HCT116 (cell line): ENCODE data around the gene ZNF592. TPM values are rescaled to one million over a fixed set of nuclear protein-coding genes. Genes with fewer than 3 reads are reported as not detected.
A peak's percentile ranks its signal among the peaks of the same experiment; 100 is the strongest.

Experiments
- ATAC-seq: fragments of 200-7000 bp; cut with Tn5 transposase; 2 replicates; pipeline ENCODE4 v1.9.1; 2020; ENCODE audit warnings: mild to moderate bottlenecking, moderate library complexity
- BruUV-seq: library from RNA; stranded (reverse); fragments of 400-500 nt; replicated peaks from 2 replicates; lab custom pipeline; 2021; lab: Mats Ljungman, UMichigan
- CTCF ChIA-PET: fragments of 300-600 bp; sonication (Branson Sonifier 250); formaldehyde crosslinking; loops from one replicate; lab custom pipeline; 2021; ENCODE audit warnings: antibody characterized with exemption; lab: Charles Lee
- POLR2A ChIA-PET: fragments of 300-600, 350-600 bp; sonication (Branson Sonifier 250); formaldehyde crosslinking; loops from one replicate; lab custom pipeline; 2021; ENCODE audit warnings: antibody characterized with exemption; lab: Charles Lee
- RAD21 ChIA-PET, 2 experiments: fragments of 300-600 bp; sonication (Branson Sonifier 250); formaldehyde crosslinking; loops; one replicate each; lab custom pipeline; 2023; ENCODE audit warnings: low total read pairs in 2 of 2; ENCODE audit not compliant: uncharacterized antibody in 2 of 2, unreplicated experiment in 2 of 2, low non-redundant PET in 1 of 2; lab: Charles Lee
- DNase-seq: peaks from one replicate; pipeline ENCODE4 v3.0.0-alpha.2; 2010; ENCODE audit warnings: low read depth, low spot score
- H2AFZ ChIP-seq: fragments of 200-600 bp; shearing (Covaris generic), sonication (generic); 2 replicates; pipeline ENCODE4 v1.6.1; 2017; ENCODE audit warnings: low read depth, mixed run types, mixed read lengths, antibody characterized with exemption, low read length; ENCODE audit not compliant: poor library complexity, severe bottlenecking
- H3K27ac ChIP-seq: 2 replicates; pipeline ENCODE4 v1.5.1; 2012; ENCODE audit warnings: low read depth, low read length
- H3K27me3 ChIP-seq: fragments of 200-600 bp; sonication (generic); 2 replicates; pipeline ENCODE4 v1.6.1; 2016; ENCODE audit warnings: mixed run types, low read length, mixed read lengths; ENCODE audit not compliant: insufficient read depth
- H3K36me3 ChIP-seq, 2 experiments: fragments of 200-500 bp in 1 of 2; fragments of 200-600 bp in 1 of 2; sonication (Bioruptor generic) in 1 of 2; sonication (generic) in 1 of 2; 2 replicates each; pipeline versions ENCODE4 v1.5.1 to v1.6.1; 2014 to 2016; ENCODE audit warnings: low read length in 2 of 2, inconsistent platforms in 1 of 2, mixed read lengths in 1 of 2, mixed run types in 1 of 2; ENCODE audit not compliant: insufficient read depth in 2 of 2, control insufficient read depth in 1 of 2
- H3K4me1 ChIP-seq, 2 experiments: fragments of 200-600 bp in 1 of 2; sonication (generic) in 1 of 2; 2 replicates each; pipeline versions ENCODE4 v1.5.1 to v1.6.1; 2012 to 2017; ENCODE audit warnings: low read length in 2 of 2, inconsistent platforms in 1 of 2, mild to moderate bottlenecking in 1 of 2, mixed read lengths in 1 of 2, mixed run types in 1 of 2, moderate library complexity in 1 of 2; ENCODE audit not compliant: insufficient read depth in 2 of 2, control insufficient read depth in 1 of 2
- H3K4me2 ChIP-seq: fragments of 200-600 bp; sonication (generic); 2 replicates; pipeline ENCODE4 v1.6.1; 2017; ENCODE audit warnings: mixed run types, low read length, mixed read lengths
- H3K4me3 ChIP-seq, 2 experiments: fragments of 200-600 bp in 1 of 2; sonication (generic) in 1 of 2; replicated peaks in 1 of 2; 2 replicates each; pipeline ENCODE4 v1.5.1; 2011 to 2016; ENCODE audit warnings: low read length in 2 of 2, control low read depth in 1 of 2, low read depth in 1 of 2, mild to moderate bottlenecking in 1 of 2, mixed read lengths in 1 of 2, mixed run types in 1 of 2
- H3K79me2 ChIP-seq: fragments of 200-600 bp; sonication (generic); 2 replicates; pipeline ENCODE4 v1.6.1; 2017; ENCODE audit warnings: mild to moderate bottlenecking, mixed run types, low read length, moderate library complexity, mixed read lengths; ENCODE audit not compliant: insufficient read depth
- H3K9ac ChIP-seq: fragments of 200-600 bp; sonication (generic); 2 replicates; pipeline ENCODE4 v1.6.1; 2016; ENCODE audit warnings: low read length, mixed read lengths
- H3K9me2 ChIP-seq: fragments of 200-600 bp; sonication (generic), shearing (Covaris generic); 2 replicates; pipeline ENCODE4 v1.6.1; 2017; ENCODE audit warnings: mixed run types, mild to moderate bottlenecking, moderate library complexity; ENCODE audit not compliant: insufficient read depth
- H3K9me3 ChIP-seq, 2 experiments: fragments of 200-500 bp in 1 of 2; fragments of 200-600 bp in 1 of 2; sonication (Bioruptor generic) in 1 of 2; sonication (generic) in 1 of 2; 2 replicates each; pipeline ENCODE4 v1.6.1; 2014 to 2017; ENCODE audit warnings: low read length in 2 of 2, mixed read lengths in 2 of 2, inconsistent platforms in 1 of 2, low read depth in 1 of 2, mild to moderate bottlenecking in 1 of 2, mixed run types in 1 of 2, moderate library complexity in 1 of 2; ENCODE audit not compliant: control insufficient read depth in 1 of 2, insufficient read depth in 1 of 2
- H4K20me1 ChIP-seq: fragments of 200-600 bp; sonication (generic), shearing (Covaris generic); 2 replicates; pipeline ENCODE4 v1.6.1; 2017; ENCODE audit warnings: mixed run types, mild to moderate bottlenecking, moderate library complexity; ENCODE audit not compliant: insufficient read depth
- ATF3 ChIP-seq: IDR thresholded peaks from 2 replicates; pipeline ENCODE4 v1.6.1; 2012
- ELF1 ChIP-seq: IDR thresholded peaks from 2 replicates; pipeline ENCODE4 v1.6.1; 2012; ENCODE audit warnings: low read depth, borderline replicate concordance
- EZH2 ChIP-seq: fragments of 200-600 bp; sonication (generic); IDR thresholded peaks from 2 replicates; pipeline ENCODE4 v1.6.1; 2017; ENCODE audit warnings: antibody characterized with exemption, mixed run types
- MAX ChIP-seq: IDR thresholded peaks from 2 replicates; pipeline ENCODE4 v1.6.1; 2012
- POLR2A ChIP-seq: IDR thresholded peaks from 2 replicates; pipeline ENCODE4 v1.7.0; 2011; ENCODE audit warnings: borderline replicate concordance; ENCODE audit not compliant: insufficient read depth, insufficient read length; ENCODE audit errors: extremely low read depth
- POLR2AphosphoS5 ChIP-seq: IDR thresholded peaks from 2 replicates; pipeline ENCODE4 v1.6.1; 2011; ENCODE audit warnings: mild to moderate bottlenecking, low read depth, low read length, moderate library complexity
- RAD21 ChIP-seq: IDR thresholded peaks from 2 replicates; pipeline ENCODE4 v1.6.1; 2012; ENCODE audit warnings: low read depth, mild to moderate bottlenecking
- REST ChIP-seq: IDR thresholded peaks from 2 replicates; pipeline ENCODE4 v1.6.1; 2012; ENCODE audit warnings: low read depth
- SIN3A ChIP-seq: IDR thresholded peaks from 2 replicates; pipeline ENCODE4 v1.6.1; 2012; ENCODE audit warnings: low read depth
- ZBTB33 ChIP-seq: IDR thresholded peaks from 2 replicates; pipeline ENCODE4 v1.6.1; 2011; ENCODE audit warnings: mild to moderate bottlenecking, low read length, moderate library complexity; ENCODE audit not compliant: insufficient replicate concordance; ENCODE audit errors: extremely low read depth
- intact Hi-C: fragments of 100-400 bp; cut with micrococcal nuclease; formaldehyde crosslinking; loops from 2 replicates; pipeline ENCODE4 v1.10.0; 2022
- total RNA-seq: library from RNA; stranded (reverse); gene quantifications from one replicate; pipeline ENCODE4 v1.2.1, GENCODE V29; 2021; ENCODE audit not compliant: unreplicated experiment

ZNF592 gene
- total RNA-seq, 1 experiment from 2014 or later = 26.4 TPM

- ChIA-PET RAD21 (no interaction called here), CTCF (no interaction called here), POLR2A (no interaction called here)
- TF ChIP-seq REST (no peak), POLR2AphosphoS5 (no peak), MAX (no peak), ELF1 (no peak)
- Histone ChIP-seq H3K27me3 (no peaks in the 10 kb centered on the region), H3K9ac (no peak overlapping the region), H4K20me1 (no peaks in the 10 kb centered on the region), H3K9me3 (no peaks in the 10 kb centered on the region), H3K79me2 (peaks cover 50% of the 10 kb centered on the region), H3K4me2 (no peak overlapping the region), H2AFZ (no peak overlapping the region), H3K27ac (no peak overlapping the region), H3K36me3 (peaks cover 5 to 26% of the 10 kb centered on the region in 2 experiments; a peak in 2 of 4 replicates), H3K4me1 (no peaks in the 10 kb centered on the region), H3K4me3 (no peak overlapping the region), H3K9me2 (no peaks in the 10 kb centered on the region)
- ATAC-seq = no peak
- no peak for DNase-seq
- BruUV-seq = no TSS peak
- intact Hi-C loops = no loop called here
These were observed 42.3 kb downstream of the ZNF592 start for GRCh38 chr15:84790676-84791075.

- peaks cover 45% of the 10 kb centered on the region for H3K79me2 ChIP-seq
- no peak overlapping the region for H3K9ac ChIP-seq
- no peak for DNase-seq
- TSS peak; percentile 28 for BruUV-seq
- RAD21 ChIA-PET = no interaction called here
- no peaks in the 10 kb centered on the region for H3K27me3 ChIP-seq
- H3K4me1 ChIP-seq = no peaks in the 10 kb centered on the region
- H3K4me2 ChIP-seq = no peak overlapping the region
- H3K9me2 ChIP-seq = no peaks in the 10 kb centered on the region
- H3K4me3 ChIP-seq = no peak overlapping the region
- H3K27ac ChIP-seq = no peak overlapping the region
- H4K20me1 ChIP-seq = no peaks in the 10 kb centered on the region
- no peak overlapping the region for H2AFZ ChIP-seq
- peaks cover 5 to 26% of the 10 kb centered on the region in 2 experiments; a peak in 2 of 4 replicates for H3K36me3 ChIP-seq
- H3K9me3 ChIP-seq = no peaks in the 10 kb centered on the region
- no peak for ATAC-seq
- intact Hi-C loops = no loop called here
- POLR2A ChIA-PET = interaction anchor here (0.6 kb wide), 1 partner anchor 14 kb away, joined by 3 read pairs; no protein-coding TSS in a partner anchor
- CTCF ChIA-PET = no interaction called here
- TF ChIP-seq POLR2A (no peak), ATF3 (no peak), EZH2 (no peak), RAD21 (no peak), ZBTB33 (no peak), REST (no peak), SIN3A (no peak)
These were observed 43.4 kb downstream of the ZNF592 start for GRCh38 chr15:84791763-84792162.
